KOPT-K1 (cell line): ENCODE results near the gene CMBL.

ENCODE experiments used
- H3K27ac ChIP-seq: fragments of 200-600 bp; sonication (generic); 2 replicates; pipeline ENCODE4 v1.5.1; 2016; ENCODE audit warnings: antibody characterized with exemption, mild to moderate bottlenecking, low read depth, low read length; ENCODE audit not compliant: poor library complexity, severe bottlenecking
- H3K36me3 ChIP-seq: fragments of 200-600 bp; sonication (generic); 2 replicates; pipeline ENCODE4 v1.5.1; 2017; ENCODE audit warnings: antibody characterized with exemption, mild to moderate bottlenecking, low read length, moderate library complexity; ENCODE audit not compliant: insufficient read depth
- H3K9me3 ChIP-seq: fragments of 200-600 bp; sonication (generic); 2 replicates; pipeline ENCODE4 v1.5.1; 2017; ENCODE audit warnings: antibody characterized with exemption, low read length, mild to moderate bottlenecking; ENCODE audit not compliant: insufficient read depth, poor library complexity, severe bottlenecking

Gene CMBL

GRCh38 chr5:10304932-10305331 is 2.8 kb downstream of the CMBL start:
- no peaks in the 10 kb centered on the region for H3K9me3 ChIP-seq
- H3K36me3 ChIP-seq: no peaks in the 10 kb centered on the region
- H3K27ac ChIP-seq: no peak overlapping the region

GRCh38 chr5:10303699-10304170 is 4.0 kb downstream of the CMBL start:
- H3K36me3 ChIP-seq: no peaks in the 10 kb centered on the region
- H3K9me3 ChIP-seq: no peaks in the 10 kb centered on the region
- no peak overlapping the region for H3K27ac ChIP-seq

GRCh38 chr5:10303201-10303600 is 4.5 kb downstream of the CMBL start:
- H3K27ac ChIP-seq: no peak overlapping the region
- H3K9me3 ChIP-seq: no peaks in the 10 kb centered on the region
- no peaks in the 10 kb centered on the region for H3K36me3 ChIP-seq

DNA sequence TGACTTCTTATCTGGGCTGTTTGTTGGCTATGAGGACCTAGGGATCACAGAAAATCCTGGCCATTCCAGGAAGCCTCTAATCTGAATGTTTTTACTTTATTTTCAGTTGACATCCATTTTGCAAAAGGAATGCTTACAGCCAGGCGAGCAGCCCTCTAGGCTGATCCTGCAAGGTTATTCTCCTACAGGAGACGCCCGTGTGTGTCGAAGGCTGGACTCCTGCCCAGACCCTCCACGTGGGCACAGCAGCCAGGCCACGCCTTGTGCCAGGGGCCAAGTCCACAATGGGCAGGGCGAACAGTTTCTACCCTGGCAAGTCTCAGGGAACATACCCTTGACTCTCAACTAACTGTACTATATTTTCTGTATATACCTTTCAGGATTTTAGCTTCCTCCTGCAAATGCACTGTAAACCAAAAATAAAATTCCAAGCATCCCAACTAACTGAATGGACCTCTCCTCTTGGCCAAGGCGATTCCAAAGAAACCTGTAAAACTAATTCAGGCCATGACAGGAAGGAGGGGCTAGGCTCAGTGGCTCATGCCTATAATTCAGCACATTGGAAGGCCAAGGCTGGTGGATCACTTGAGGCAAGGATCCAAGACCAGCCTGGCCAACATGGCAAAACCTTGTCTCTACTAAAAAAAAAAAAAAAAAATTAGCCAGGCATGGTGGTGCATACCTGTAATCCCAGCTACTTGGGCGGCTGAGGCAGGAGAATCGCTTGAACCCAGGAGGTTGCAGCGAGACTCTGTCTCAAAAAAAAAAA is 5.7 kb downstream of the CMBL start:
- Histone ChIP-seq H3K9me3 (no peaks in the 10 kb centered on the region), H3K27ac (no peak overlapping the region), H3K36me3 (no peaks in the 10 kb centered on the region)

DNA sequence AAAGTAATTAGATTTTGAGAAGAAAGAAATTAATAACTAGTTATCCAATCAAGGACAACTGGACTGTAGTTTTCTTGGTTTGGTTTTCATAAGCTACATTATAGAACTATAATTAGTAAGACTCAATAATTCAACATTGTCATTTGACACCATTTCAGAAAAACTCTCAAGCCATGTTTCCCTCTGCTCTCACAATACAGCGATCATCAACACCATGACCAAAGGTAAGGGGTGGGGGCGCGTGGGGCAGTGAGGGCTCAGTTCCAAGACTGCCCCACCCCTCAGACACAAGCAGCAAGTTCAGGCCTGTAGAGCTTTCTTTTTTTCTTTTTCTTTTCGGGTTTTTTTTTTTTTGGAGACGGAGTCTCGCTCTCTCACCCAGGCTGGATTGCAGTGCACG is 6.4 kb downstream of the CMBL start:
- H3K9me3 ChIP-seq: no peaks in the 10 kb centered on the region
- H3K36me3 ChIP-seq: no peaks in the 10 kb centered on the region
- no peak overlapping the region for H3K27ac ChIP-seq

- no peaks in the 10 kb centered on the region for H3K9me3 ChIP-seq
- no peaks in the 10 kb centered on the region for H3K36me3 ChIP-seq
Measured at GRCh38 chr5:10300246-10300645, 7.5 kb downstream of the CMBL start.

DNA sequence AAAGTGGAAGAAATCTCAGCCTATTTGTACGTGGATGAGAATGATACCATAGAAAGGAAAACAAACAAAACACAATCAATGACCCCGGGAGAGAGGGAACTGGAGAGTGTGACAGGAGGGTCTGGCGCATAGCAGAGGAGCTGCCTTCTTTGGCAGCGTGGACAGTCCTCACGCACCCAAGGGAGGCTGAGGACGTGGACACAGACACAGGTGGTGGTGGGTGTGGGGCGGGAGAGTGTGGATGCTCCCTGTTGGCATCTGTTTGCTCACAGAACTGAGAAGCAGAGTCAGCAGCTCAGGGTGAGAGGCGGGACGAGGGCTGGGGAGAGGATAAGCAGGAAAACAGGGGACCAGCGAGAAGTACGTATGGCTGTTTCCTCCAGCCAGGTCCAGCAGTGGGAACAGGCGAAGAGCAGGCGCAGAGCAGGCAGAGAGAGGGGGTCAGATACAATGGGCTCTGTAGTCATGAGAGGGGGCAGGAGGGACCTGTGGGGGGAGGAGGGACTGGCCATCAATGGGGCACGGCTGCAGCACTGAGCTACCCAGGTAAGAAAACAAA is 10.0 kb downstream of the CMBL start:
- Histone ChIP-seq H3K36me3 (no peaks in the 10 kb centered on the region), H3K9me3 (no peaks in the 10 kb centered on the region), H3K27ac (no peak overlapping the region)

More at GRCh38 chr5:10300246-10300645, 7.5 kb downstream of the CMBL start:
- no peak overlapping the region for H3K27ac ChIP-seq

DNA sequence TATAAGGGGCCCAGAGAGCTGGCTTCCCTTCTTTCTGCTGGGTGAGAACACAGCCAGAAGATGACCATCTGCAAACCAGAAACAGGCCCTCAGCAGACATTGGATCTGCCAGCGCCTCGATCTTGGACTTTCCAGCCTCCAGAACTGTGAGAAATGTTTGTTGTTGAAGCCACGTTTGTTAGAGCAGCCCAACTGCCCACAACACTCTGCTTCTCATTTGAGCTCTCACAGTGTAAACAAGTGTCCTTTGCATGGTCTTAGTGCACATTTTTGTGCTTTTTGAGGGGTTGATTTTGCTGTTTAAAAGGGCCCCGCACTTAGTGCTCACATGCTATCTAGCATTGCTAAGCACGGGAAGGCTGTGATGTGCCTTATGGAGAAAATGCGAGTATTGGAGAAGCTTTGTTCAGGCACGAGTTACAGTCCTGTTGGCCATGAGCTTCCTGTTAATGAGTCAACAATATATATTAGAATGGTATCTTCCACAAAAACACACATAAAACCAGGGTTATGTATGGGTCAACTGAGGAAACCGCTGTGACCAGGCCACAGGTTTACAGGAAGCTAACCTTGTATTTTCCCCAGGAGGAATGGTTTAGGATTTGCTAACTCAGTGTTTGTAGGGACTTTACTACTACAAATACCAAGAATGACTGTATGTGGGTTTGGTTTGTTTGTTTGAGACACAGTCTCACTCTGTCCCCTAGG is 11.9 kb downstream of the CMBL start:
- H3K27ac ChIP-seq: no peak overlapping the region
- H3K36me3 ChIP-seq: no peaks in the 10 kb centered on the region
- H3K9me3 ChIP-seq: no peaks in the 10 kb centered on the region

DNA sequence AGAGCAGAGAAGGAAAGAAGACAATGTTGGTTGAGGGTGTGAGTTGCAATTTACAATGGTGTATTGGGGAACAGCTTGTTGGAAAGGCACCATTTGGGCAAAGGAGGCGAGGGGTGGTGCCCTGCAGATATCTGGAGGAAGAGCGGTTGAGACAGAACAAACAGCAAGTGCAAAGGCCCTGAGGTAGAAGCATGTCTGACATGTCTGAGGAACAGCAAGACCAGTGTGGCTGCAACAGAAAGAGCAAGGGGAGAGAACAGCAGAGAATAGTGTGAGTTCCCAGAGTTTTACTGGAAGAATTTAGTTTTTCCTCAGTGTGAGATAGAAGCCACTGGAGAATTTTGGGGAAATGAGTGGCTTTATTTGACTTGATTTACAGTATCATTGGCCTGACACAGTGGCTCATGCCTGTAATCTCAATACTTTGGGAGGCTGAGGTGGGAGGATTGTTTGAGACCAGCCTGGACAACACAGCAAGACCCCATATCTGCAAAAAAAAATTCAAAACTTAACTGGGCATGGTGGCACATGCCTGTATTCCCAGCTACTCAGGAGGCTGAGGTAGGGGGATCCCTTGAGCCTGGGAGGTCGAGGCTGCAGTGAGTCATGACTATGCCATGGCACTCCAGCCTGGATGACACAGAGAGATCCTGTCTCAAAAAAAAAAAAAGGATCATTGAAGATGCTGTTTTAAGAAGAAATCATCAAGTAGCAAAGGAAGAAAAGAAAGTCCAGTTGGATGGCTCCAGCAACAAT is 13.6 kb downstream of the CMBL start:
- Histone ChIP-seq H3K9me3 (no peaks in the 10 kb centered on the region), H3K27ac (no peak overlapping the region), H3K36me3 (no peaks in the 10 kb centered on the region)

GRCh38 chr5:10291692-10292339 is 15.9 kb downstream of the CMBL start:
- Histone ChIP-seq H3K9me3 (no peaks in the 10 kb centered on the region), H3K36me3 (no peaks in the 10 kb centered on the region), H3K27ac (no peak overlapping the region)

GRCh38 chr5:10290438-10290837 is 17.3 kb downstream of the CMBL start:
- no peaks in the 10 kb centered on the region for H3K36me3 ChIP-seq
- H3K9me3 ChIP-seq: no peaks in the 10 kb centered on the region
- no peak overlapping the region for H3K27ac ChIP-seq

- no peak overlapping the region for H3K27ac ChIP-seq
- H3K9me3 ChIP-seq: no peaks in the 10 kb centered on the region
- no peaks in the 10 kb centered on the region for H3K36me3 ChIP-seq
Measured at GRCh38 chr5:10289991-10290390, 17.7 kb downstream of the CMBL start.

DNA sequence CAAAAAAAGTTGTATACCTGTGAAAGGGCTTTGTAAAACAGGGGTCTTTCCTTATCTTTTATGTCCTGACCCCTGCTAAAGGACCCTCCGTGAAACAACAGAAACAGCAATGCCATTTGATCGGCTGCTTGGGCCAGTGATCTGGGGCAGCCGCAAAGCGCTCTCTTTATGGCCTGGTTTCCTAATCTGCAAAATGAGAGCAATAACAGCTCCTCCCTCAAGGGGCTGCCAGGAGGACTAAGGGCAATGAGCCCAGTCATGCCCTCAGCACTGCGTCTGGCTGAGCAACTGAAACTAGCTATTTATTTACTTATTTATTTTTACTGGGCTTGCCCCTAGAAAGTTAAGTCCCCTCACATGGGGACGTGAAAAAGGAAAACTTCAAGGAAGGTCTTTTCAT is 18.3 kb downstream of the CMBL start:
- Histone ChIP-seq H3K36me3 (no peaks in the 10 kb centered on the region), H3K27ac (no peak overlapping the region), H3K9me3 (no peaks in the 10 kb centered on the region)

DNA sequence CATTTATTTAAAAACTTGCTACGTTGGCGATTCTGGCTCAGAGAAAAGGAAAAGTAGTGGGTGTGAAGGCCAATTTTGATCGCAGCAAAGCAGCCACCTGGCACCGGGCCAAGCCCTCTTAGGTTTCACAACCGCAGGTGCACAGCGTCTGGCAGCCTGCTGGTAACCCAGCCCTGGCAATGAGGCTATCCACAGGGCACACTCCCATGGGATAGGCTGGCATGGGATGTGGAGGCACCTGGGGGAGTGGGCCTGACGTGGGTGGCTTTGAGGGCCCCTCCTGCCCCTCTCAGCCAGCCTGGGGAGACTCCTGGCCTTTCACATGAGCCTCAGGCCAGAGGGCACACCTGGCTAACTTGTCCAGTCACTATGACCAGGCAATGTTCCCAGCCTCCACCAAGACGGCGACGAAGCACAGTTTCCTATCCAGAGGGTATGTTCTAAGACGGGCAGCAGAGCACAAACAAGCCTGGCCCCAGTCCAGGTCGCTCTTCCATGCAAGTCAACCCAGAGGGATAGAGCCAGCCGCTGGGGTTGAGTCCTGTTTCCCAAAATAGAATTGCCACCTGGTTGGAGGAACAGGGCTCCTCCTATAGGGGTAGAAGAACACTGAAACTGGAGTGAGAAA is 19.0 kb downstream of the CMBL start:
- H3K9me3 ChIP-seq: no peaks in the 10 kb centered on the region
- no peak overlapping the region for H3K27ac ChIP-seq
- no peaks in the 10 kb centered on the region for H3K36me3 ChIP-seq
